Measurements from ENCODE around the gene PHACTR3. TPM values are rescaled to one million over a fixed set of nuclear protein-coding genes. Genes with fewer than 3 reads are reported as not detected.

PHACTR3 gene
- total RNA-seq, 1 donor from 2014 or later: 1.4 TPM

GRCh38 chr20:59613861-59614260, 9.5 kb downstream of the PHACTR3 start:
- Mint-ChIP-seq H3K27me3 (ENCODE audit: insufficient read depth, low read depth) (peaks cover 15% of the 10 kb centered on the region), H3K27ac (no peak overlapping the region), H3K9me3 (peaks cover 8% of the 10 kb centered on the region), H3K4me3 (no peak overlapping the region), H3K4me1 (no peaks in the 10 kb centered on the region), H3K36me3 (no peaks in the 10 kb centered on the region)
- no peak overlapping the region for H3K9ac ChIP-seq
- no peaks in the 10 kb centered on the region for H3K9me3 ChIP-seq (ENCODE audit: low read depth)
- H3K79me2 ChIP-seq (ENCODE audit: low read depth): no peaks in the 10 kb centered on the region
- no peak overlapping the region for H2AFZ ChIP-seq (replicated peaks)
- H3K27me3 ChIP-seq: peaks cover 26% of the 10 kb centered on the region
- no peaks in the 10 kb centered on the region for H3F3A ChIP-seq (ENCODE audit: low read depth)
- no peaks in the 10 kb centered on the region for H4K20me1 ChIP-seq (ENCODE audit: low read depth)
- H3K4me1 ChIP-seq: no peaks in the 10 kb centered on the region
- H3K27ac ChIP-seq: no peak overlapping the region
- H3K4me2 ChIP-seq: no peak overlapping the region
- no peaks in the 10 kb centered on the region for H3K36me3 ChIP-seq
- no peak for DNase-seq (ENCODE audit: low spot score)
- TF ChIP-seq, protein P1, sequence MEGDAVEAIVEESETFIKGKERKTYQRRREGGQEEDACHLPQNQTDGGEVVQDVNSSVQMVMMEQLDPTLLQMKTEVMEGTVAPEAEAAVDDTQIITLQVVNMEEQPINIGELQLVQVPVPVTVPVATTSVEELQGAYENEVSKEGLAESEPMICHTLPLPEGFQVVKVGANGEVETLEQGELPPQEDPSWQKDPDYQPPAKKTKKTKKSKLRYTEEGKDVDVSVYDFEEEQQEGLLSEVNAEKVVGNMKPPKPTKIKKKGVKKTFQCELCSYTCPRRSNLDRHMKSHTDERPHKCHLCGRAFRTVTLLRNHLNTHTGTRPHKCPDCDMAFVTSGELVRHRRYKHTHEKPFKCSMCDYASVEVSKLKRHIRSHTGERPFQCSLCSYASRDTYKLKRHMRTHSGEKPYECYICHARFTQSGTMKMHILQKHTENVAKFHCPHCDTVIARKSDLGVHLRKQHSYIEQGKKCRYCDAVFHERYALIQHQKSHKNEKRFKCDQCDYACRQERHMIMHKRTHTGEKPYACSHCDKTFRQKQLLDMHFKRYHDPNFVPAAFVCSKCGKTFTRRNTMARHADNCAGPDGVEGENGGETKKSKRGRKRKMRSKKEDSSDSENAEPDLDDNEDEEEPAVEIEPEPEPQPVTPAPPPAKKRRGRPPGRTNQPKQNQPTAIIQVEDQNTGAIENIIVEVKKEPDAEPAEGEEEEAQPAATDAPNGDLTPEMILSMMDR (IDR thresholded peaks at IDR 0.05): no peak
- TF ChIP-seq EZH2phosphoT487 (IDR thresholded peaks at IDR 0.05) (no peak), EZH2 (IDR thresholded peaks at IDR 0.05) (no peak)
- no peak overlapping the region for H3K4me3 ChIP-seq

GRCh38 chr20:59614714-59615113, 10.4 kb downstream of the PHACTR3 start:
- Mint-ChIP-seq H3K9me3 (peaks cover 8% of the 10 kb centered on the region), H3K4me3 (no peak overlapping the region), H3K36me3 (no peaks in the 10 kb centered on the region), H3K27me3 (ENCODE audit: insufficient read depth, low read depth) (peaks cover 9% of the 10 kb centered on the region), H3K4me1 (no peaks in the 10 kb centered on the region), H3K27ac (no peak overlapping the region)
- Histone ChIP-seq H3K4me3 (no peak overlapping the region), H3K27me3 (peaks cover 17% of the 10 kb centered on the region), H4K20me1 (ENCODE audit: low read depth) (no peaks in the 10 kb centered on the region), H3K9me3 (ENCODE audit: low read depth) (no peaks in the 10 kb centered on the region), H3K27ac (no peak overlapping the region), H3F3A (ENCODE audit: low read depth) (no peaks in the 10 kb centered on the region), H3K4me2 (no peak overlapping the region), H3K4me1 (no peaks in the 10 kb centered on the region), H2AFZ (replicated peaks) (no peak overlapping the region), H3K9ac (no peak overlapping the region), H3K79me2 (ENCODE audit: low read depth) (no peaks in the 10 kb centered on the region), H3K36me3 (no peaks in the 10 kb centered on the region)
- no peak for DNase-seq (ENCODE audit: low spot score)
- no peak for TF ChIP-seq EZH2phosphoT487 (IDR thresholded peaks at IDR 0.05)
- TF ChIP-seq, protein P1 (IDR thresholded peaks at IDR 0.05): no peak
- TF ChIP-seq EZH2 (IDR thresholded peaks at IDR 0.05): no peak

DNA sequence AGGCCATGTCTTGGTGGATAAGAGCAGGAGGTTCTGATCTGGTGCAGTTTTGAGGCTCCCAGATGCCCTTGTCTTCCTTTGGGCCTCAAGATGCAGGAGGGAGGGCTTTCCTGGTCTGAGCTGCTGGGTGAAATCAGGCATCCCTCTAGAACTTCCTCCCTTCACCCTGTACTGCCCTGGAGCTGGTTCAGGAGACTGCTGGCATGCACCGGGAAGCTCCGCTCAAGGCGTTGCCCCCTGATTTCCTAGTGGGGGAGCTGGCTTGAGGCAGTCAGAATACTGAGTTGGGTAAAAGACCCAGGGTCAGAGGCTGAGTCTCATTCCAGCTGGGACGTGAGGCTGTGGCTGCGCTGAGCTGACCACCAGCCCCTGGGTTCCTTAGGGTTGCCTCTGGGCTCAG, 12.0 kb downstream of the PHACTR3 start:
- Histone ChIP-seq H3K4me2 (no peak overlapping the region), H3K4me3 (no peak overlapping the region), H3K9me3 (ENCODE audit: low read depth) (no peaks in the 10 kb centered on the region), H3F3A (ENCODE audit: low read depth) (no peaks in the 10 kb centered on the region), H3K36me3 (no peaks in the 10 kb centered on the region), H3K4me1 (no peaks in the 10 kb centered on the region), H3K27ac (no peak overlapping the region), H2AFZ (replicated peaks) (no peak overlapping the region), H3K27me3 (peaks cover 6% of the 10 kb centered on the region), H3K9ac (no peak overlapping the region), H3K79me2 (ENCODE audit: low read depth) (no peaks in the 10 kb centered on the region), H4K20me1 (ENCODE audit: low read depth) (no peaks in the 10 kb centered on the region)
- no peak for TF ChIP-seq EZH2phosphoT487 (IDR thresholded peaks at IDR 0.05)
- no peak for TF ChIP-seq EZH2 (IDR thresholded peaks at IDR 0.05)
- TF ChIP-seq, protein P1 (IDR thresholded peaks at IDR 0.05): no peak
- DNase-seq (ENCODE audit: low spot score): no peak
- Mint-ChIP-seq H3K4me1 (no peaks in the 10 kb centered on the region), H3K27ac (no peak overlapping the region), H3K9me3 (peaks cover 4% of the 10 kb centered on the region), H3K36me3 (no peaks in the 10 kb centered on the region), H3K4me3 (no peak overlapping the region), H3K27me3 (ENCODE audit: insufficient read depth, low read depth) (peaks cover 9% of the 10 kb centered on the region)

Data from neural progenitor cell (in vitro differentiated cells).